Thyroid gland (tissue), 4 donors: ENCODE measurements around the gene C17orf114.
"Not testable (repeated sequence)": the region's sequence is repeated elsewhere in the genome, so short reads cannot be mapped to it uniquely, and the experiment has no call there.

Experiments used
- CTCF ChIP-seq, 6 experiments: fragments of 200-600 bp in 3 of 6; fragments of 450-650 bp in 3 of 6; sonication (generic) in 3 of 6; IDR thresholded peaks; one replicate each; pipeline ENCODE4 v1.5.1; 2016 to 2019; ENCODE audit warnings: antibody characterized with exemption in 6 of 6, mild to moderate bottlenecking in 2 of 6, inconsistent platforms in 1 of 6, moderate library complexity in 1 of 6
- POLR2A ChIP-seq, 2 donors: fragments of 450-650 bp; IDR thresholded peaks; one replicate each; pipeline ENCODE4 v1.6.1; 2017; ENCODE audit warnings: antibody characterized with exemption in 2 of 2, mild to moderate bottlenecking in 2 of 2, moderate library complexity in 1 of 2

GRCh38 chr17:4832829-4833177, 30.7 kb upstream of the C17orf114 start:
- not testable (repeated sequence) for TF ChIP-seq CTCF, POLR2A (IDR thresholded peaks at IDR 0.05)
